HG03342 (cell line): ENCODE results near the gene NAGS.
"Not testable (repeated sequence)": the region's sequence is repeated elsewhere in the genome, so short reads cannot be mapped to it uniquely, and the experiment has no call there.

Experiments used
- ATAC-seq: cut with Tn5 transposase; IDR thresholded peaks from one replicate; pipeline ENCODE4 v1.9.1; 2021; ENCODE audit warnings: mild to moderate bottlenecking, moderate library complexity; ENCODE audit not compliant: unreplicated experiment

NAGS gene

DNA sequence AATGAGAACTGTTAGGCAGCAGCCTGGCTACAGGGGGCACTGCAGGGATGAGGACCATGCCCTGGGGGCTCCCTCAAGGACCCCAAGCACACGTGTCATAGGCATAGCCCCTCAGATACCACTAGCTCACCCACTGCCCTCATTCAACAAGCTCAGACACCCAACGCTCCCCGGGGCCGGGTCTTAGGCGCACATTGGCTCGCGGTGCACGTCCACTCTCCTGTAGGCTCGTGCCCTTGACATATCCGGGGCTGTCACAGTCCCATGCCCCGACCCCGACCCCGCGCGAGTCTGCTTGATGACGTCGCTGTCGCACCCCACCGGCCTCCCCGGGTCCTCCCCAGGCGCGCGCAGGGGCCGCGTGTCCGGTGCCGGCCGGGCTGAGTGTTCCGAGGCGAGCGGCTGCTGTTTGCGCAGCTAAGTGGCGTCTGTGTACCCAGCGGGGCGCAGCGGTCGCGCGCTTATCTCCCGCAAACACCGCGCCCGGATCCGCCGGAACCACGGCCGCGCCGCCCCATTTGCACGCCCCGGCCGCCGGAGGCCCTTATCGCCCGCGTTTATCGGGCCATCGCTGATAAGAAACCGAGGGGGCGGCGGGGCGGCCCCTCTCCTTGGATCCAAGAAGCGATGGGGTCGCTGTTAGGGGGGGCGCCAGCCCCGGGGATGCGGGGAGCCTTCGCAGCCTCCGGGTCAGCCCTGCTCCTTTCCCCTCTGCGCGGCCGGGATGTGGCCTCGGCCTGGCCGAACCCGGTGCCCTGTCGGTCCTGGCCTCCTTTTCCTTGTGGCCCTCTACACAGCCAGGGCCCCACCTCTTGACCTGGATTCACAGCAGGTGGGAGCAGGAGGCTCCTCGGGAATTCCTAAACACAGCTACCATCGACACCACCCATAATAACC lies 20.7 kb upstream of the NAGS start:
- no peak for ATAC-seq

DNA sequence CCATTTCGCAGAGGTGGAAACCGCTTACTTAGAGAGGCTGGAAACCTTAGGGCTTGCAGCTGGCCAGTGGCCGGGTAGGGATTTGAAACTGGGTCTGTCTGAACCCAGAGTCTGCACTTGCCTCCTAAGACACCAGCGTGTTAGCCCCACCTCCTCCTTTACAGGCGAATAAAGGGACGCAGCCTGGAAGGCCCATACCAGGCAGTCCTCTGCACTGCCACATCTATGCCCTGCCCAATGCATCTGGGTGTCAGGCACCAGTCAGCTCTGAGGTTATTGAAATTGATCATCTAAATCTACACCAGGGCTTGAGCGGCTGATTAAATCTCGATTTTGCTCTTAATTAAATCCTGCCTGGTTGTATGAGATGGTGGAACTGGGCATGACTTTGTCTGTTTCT lies 19.9 kb upstream of the NAGS start:
- ATAC-seq, result no peak

DNA sequence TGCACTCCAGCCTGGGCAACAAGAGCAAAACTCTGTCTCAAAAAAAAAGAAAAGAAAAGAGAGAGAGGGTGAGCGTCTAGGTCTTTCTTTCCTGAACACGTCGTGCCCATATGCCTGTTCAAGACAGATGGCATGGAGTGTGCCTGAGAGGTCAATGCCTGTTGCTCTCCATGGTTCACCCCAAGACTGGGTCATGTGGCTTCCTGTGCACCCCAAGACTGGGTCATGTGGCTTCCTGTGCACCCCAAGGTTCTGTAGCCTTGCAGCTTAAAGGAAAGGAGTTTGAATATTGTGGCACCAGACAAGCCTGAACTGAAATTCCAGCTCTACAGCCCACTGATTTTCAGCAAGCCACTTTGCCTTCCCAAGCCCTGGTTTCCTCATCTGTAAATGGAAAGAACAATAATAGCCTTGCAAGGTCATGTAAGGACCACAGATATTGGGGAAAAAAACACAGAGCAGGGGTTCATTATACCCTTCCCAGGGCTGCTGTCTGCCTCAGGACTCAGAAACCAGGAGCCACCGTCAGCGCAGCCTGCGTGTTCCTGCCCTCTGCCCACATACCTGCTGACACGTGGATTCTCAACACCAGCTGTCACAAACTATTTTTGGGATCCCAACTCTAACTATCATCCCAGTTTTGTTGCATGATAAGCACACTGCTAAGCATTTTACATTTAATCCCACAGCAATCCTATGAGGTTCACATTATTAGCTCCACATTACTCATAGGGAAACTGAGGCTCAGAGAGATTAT lies 18.0 kb upstream of the NAGS start:
- ATAC-seq, result no peak

DNA sequence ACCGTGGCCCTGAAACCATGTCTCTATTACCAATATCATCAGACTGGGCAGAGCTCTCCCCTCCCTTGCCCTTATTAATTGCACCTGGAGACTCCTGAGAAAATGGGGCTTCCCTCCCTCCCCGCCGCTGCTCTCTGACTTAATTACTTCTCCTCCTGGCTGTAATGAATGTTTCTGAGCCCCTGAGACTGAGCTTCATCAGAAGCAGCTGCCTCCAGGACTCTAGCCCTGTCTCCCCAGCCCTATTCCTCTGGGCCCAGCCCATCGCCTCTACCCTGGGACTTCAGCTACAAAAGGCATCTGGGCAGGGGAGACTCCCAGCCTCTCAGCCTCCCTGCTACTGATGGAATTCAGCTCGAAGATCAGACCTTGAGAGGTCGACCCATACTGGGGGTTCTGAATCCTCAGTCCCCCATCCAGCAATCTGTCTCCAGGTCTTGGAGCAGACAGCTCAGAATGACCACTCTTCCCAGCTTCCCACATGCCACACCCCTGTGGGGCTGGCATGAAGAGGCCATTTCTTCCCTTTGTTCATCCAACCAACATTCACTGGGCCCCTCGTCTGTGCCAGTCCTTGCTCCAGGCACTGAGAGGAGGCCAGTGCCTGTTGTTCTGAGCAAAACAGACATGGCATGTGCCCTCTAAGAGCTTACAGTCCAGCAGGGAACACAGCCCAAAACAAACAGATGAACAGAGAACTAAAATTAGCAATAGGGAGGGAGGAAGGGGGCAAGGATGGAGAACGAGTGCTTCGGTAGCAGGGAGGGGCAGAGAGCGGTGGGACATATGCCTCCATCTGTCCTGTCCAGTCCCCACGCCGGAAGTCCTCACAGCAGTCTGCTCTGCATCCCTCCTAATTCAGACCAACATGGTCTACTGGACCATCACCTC lies 17.0 kb upstream of the NAGS start:
- ATAC-seq, result no peak

DNA sequence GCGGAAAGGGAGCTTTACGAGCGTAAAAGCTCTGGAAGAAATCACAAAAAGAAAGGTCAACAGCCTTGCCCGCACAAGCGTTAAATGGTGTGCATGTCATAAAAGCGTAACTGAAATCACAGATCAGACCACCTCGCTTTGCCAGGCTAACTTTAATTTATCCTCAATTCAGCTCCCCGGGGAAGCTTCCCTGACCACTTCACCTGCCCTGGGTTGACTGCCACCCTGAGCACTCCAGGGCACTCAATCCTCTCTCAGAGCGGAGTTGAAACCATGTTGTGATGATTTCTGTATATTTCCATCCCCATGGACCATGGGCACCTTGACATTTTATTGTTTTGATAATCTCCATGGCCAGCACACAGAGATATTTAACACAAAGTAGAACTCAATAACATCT lies 16.1 kb upstream of the NAGS start:
- ATAC-seq, result no peak

DNA sequence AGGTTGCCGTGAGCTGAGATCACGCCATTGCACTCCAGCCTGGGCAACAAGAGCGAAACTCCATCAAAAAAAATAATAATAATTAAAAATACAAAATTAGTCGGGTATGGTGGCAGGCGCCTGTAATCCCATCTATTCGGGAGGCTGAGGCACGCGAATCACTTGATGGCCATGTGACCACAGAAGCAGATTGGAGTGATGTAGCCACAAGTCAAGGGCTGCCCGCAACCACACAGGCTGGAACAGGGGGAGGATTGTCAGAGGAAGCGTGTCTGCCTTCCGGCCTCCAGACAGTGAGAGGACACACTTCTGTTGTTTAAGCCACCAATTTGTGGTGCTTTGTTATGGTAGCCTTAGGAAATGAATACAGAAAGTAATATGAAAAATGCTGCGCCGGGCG lies 11.8 kb upstream of the NAGS start:
- ATAC-seq, result no peak

DNA sequence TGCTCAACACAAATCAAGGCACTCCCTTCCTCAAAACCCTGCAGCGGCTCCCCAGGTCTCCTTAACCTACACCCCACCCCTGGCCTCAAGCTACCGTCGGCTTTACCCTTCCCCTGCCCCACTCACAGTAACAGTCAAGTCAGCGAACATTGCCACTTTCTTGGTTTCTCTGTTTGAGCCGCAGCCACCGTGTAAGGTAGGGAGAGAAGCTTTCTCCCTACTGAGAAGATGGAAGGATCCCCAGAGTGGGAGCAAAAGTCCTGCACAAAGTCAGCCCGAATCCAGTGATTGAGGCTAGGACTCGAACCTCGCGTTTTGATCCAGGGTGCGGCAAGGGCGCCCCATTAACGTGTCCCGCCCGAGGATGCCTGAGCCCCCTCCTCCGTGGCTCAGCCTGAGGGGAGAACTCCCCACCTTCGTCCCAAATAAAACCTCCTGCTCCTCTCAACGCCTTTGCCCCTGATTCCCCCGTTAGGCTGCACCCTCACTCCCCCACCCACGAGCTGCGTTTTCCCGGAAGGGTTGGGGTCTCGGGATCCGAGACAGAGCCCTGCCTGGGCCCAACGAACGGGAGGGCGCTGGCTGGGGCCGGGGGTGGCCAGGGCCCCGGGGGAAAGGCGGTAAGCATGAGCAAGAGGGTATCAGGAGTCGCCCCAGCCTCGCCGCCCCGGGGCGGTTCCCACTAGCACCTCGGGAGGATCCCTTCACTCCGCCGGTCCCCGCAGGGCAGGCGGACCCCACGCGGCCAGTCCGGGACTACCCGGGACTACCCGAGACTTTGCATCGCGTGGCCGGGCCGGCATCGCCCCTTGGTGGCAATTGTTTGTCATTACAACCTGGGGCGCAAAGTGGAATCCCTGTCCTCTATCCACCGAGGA lies 9.9 kb upstream of the NAGS start:
- no peak for ATAC-seq

DNA sequence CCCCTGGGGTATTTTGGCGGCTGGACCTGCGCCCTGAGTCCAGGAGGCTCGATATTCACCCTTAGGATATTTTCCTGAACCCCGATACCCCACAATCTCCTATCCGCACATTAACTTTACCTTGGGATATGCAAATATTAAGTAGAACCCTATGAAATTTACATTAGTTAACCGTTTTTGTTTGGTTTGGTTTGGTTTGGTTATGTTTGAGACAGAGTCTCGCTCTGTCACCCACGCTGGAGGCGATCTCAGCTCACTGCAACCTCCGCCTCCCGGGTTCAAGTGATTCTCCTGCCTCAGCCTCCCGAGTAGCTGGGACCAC lies 9.3 kb upstream of the NAGS start:
- no peak for ATAC-seq

DNA sequence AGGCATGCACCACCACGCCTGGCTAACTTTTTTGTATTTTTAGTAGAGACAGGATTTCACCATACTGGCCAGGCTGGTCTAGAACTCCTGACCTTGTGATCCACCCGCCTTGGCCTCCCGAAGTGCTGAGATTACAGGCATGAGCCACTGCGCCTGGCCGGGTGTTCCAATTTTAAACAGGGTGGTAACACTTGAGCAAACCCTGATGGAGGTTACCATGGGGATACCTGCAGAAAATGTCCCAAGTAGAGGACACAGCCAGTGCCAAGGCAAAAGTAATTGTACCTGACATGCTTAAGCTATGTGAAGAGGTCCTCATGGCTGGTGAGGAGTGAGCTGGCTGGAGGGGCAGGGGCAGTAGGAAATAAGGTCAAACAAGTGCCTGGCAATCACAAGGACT lies 7.2 kb upstream of the NAGS start:
- not testable (repeated sequence) for ATAC-seq

DNA sequence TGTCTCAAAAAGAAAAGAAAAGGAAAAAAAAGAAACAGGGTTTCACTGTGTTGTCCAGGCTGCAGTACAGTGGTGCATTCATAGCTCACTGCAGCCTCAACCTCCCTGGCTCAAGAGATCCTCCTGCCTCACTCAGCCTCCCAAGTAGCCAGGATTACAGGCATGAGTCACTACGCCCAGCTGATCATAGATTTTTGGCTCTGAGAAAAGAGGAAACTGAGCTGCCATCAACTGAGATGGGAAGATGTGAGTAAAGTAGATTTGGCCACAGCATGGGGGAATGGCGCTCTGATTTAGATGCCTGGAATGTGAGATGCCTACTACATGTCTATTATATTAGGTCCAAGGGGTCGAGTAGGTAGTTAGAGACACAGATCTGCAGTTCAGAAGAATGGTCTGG lies 5.9 kb upstream of the NAGS start:
- ATAC-seq, result no peak

DNA sequence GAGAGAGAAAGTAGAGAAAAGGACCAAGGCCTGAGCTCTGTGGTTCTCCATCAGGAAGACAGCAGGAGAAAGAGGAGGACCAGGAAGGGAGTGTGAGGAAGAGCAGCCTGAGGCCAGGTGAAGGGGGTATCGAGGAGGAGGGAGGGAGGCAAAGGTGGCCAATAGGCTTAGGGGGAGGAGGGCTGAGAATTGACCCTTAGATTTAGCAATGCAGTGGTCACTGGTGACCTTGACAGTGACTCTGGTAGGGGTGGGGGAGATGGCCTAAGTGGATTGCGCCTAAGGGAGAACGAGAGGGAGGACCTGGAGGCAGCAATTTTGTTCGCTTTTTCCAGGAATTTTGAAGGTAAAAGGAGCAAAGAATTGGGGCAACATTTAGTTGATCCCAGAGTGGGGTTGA lies 5.4 kb upstream of the NAGS start:
- no peak for ATAC-seq

DNA sequence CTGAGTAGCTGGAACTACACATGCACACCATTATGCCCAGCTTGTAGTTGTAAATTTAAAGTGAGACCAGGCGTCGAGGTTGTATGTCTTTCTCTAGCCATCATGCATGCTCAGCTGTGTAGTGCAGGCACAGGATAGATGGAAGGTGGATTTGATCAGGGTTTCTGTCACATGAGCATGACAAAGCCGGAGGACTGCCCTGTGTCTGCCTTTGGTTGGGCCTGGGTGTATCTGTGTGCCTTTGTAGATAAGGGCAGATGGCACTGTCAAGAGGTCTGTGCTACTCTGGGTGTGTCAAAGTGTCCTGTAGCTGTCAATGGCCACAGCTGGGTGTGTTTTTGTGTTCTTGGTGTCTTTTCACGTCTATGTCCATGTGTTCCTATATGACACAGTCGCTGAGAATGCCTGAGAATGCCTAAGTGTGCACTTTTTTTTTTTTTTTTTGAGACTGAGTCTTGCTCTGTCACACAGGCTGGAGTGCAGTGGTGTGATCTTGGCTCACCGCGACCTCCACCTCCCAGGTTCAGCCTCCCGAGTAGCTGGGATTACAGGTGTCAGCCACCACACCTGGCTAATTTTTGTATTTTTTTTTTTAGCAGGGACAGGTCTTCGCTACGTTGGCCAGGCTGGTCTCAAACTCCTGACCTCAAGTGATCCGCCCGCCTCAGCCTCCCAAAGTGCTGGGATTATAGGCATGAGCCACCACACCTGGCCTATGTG lies 4.1 kb upstream of the NAGS start:
- ATAC-seq, result no peak

DNA sequence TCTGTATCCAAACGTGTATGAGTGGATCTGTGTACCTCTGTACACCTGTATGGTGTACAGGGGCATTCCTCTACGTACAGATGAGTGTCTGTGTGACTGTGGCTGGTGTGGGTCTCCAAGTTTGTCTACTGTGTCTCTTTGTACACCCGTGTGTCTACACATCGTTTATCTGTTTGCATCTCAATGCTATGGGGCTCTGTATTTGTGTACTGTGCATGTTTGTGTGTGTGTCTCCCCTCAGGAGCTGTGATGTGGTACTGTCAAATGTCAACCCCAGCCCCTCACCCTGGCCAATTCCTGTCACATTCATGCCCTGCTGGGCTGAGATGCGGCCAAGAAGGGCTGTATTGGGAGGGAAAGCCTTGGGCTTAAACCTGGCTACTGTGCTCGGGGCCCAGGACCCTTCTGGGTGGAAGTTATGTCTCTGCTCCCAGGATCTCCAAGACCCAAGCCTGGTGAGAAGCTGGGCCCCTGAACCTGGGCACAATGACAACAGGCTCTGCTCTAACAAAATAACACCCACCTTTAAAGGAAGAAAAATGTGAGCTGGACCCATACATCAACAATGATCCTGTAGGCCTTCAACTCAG lies 3.5 kb upstream of the NAGS start:
- no peak for ATAC-seq

DNA sequence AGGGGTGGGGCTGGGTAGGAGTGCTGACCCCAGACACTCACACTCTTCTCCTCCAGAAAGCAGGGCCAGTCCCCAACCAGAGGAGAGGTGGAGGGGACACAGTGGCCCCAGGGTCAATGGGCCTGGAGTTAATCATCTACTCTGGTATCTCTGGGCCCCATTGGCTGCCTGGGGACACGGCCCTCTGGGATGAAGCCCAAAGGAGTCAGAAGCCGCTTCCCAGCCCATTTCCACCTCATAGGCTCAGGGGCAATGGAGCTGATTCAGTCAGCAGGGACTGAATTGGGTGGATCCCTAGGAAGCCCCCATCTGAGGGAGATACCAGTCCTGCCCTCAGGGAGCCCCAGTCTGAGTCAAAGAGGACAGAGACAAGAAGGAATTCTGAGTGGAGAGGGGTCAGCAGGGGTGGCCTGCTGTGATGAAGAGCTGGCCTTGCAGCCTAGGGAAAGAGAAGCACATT lies 2.9 kb upstream of the NAGS start:
- no peak for ATAC-seq

DNA sequence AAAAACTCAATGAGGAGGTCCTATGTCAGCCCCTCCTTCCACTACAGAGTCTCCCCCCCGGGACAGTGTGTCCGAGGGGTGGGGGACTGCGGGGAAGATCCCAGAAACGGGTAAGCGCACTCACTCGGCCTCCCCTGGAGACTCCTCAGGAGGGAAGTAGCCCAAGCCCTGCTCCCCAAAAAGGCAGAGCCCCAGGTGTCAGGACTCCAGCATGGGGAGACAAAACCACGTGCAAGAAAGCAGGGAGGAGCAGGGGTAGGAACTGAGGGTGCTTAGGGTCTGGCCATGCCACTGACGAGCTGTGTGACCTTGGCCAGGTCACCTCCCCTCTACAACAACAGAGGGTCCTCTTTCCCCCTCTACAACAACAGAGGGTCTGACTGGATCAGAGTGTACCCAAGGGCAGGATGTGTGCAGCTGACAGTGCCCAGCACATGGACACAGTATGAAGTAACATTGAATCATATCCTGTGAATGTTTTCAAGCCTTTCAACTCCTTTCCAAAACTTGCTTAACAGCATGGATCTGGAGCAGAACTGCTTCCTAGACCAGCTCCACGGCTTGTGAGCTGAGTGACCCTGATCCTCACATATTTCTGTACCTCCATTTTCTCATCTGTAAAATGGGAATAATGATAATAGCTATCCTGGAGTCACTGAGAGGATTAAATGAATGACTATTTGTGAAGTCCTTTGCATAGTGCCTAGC lies 2.1 kb upstream of the NAGS start:
- ATAC-seq, result no peak

DNA sequence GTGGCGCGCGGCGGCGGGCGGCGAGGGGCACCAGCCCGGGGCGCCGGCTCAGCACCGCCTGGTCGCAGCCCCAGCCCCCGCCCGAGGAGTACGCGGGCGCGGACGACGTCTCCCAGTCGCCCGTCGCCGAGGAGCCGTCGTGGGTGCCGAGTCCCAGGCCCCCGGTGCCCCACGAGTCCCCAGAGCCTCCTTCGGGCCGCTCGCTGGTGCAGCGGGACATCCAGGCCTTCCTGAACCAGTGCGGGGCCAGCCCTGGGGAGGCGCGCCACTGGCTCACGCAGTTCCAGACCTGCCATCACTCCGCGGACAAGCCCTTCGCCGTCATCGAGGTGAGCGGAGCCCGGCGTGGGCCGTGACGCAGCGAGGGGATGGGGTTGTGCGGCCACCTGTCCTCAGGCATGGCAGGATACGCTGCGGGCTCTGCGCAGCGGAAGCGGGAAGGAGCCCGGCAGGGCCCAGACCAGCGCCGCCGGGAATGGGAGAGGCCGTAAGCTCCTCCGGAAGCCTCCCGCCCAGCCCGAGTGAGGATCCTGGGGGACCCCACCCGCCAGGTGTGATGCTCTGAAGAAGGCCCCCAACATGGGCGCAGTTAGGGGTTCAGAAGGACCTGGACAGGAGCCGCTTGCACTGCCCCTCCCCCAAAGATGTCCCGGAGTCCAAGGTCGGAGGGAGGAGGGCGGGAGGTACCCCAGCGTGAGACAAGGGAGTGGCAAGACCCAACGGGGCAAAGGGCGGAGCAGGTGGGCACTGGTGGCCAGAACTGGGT lies 522 bp downstream of the NAGS start:
- ATAC-seq, result no peak

DNA sequence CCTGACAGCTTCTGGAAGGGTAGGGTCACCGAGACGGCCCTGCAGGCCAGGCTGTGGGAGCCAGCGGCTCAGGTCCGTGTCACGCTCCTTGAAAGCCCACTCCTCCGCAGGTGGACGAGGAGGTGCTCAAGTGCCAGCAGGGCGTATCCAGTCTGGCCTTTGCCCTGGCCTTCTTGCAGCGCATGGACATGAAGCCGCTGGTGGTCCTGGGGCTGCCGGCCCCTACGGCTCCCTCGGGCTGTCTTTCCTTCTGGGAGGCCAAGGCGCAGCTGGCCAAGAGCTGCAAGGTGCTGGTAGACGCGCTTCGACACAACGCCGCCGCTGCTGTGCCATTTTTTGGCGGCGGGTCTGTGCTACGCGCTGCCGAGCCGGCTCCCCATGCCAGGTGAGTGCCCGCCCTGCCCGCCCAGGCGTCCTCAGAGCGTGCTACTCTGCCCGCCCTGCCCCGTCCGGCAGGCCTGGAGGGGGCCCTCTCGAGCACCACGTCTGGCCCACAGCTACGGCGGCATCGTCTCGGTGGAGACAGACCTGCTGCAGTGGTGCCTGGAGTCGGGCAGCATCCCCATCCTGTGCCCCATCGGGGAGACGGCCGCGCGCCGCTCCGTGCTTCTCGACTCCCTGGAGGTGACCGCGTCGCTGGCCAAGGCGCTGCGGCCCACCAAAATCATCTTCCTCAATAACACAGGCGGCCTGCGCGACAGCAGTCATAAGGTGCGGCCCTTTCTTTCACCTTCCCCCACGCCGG lies 1.3 kb downstream of the NAGS start:
- ATAC-seq, result no peak
